PC-3 (cell line): ENCODE results near the gene PTPRN2. TPM values are rescaled to one million over a fixed set of nuclear protein-coding genes. Genes with fewer than 3 reads are reported as not detected.

Source experiments
- ATAC-seq: fragments of 200-7000 bp; cut with Tn5 transposase; 2 replicates; pipeline ENCODE4 v1.9.1; 2020; ENCODE audit warnings: mild to moderate bottlenecking, moderate library complexity
- BruUV-seq: library from RNA; stranded (reverse); fragments of 400-500 nt; replicated peaks from 2 replicates; lab custom pipeline; 2021; lab: Mats Ljungman, UMichigan
- CTCF ChIA-PET: fragments of 300-600 bp; sonication (Branson Sonifier 250); formaldehyde crosslinking; loops from one replicate; lab custom pipeline; 2022; ENCODE audit warnings: antibody characterized with exemption; lab: Charles Lee
- POLR2A ChIA-PET: fragments of 300-600 bp; sonication (Branson Sonifier 250); formaldehyde crosslinking; loops from one replicate; lab custom pipeline; 2022; ENCODE audit warnings: antibody characterized with exemption; ENCODE audit not compliant: unreplicated experiment; lab: Charles Lee
- DNase-seq: peaks from one replicate; pipeline ENCODE4 v3.0.0-alpha.2; 2015
- H2AFZ ChIP-seq: fragments of 300-600 bp; sonication (generic); 2 replicates; pipeline ENCODE4 v1.6.0; 2016; ENCODE audit warnings: antibody characterized with exemption, low read length
- H3F3A ChIP-seq: fragments of 300-600 bp; sonication (generic); one replicate; pipeline ENCODE4 v1.6.0; 2017; ENCODE audit warnings: antibody characterized with exemption, low read length, control low read depth, mild to moderate bottlenecking; ENCODE audit not compliant: unreplicated experiment
- H3K27ac ChIP-seq: fragments of 300-600 bp; sonication (generic); 2 replicates; pipeline ENCODE4 v1.5.1; 2016; ENCODE audit warnings: mild to moderate bottlenecking, low read length
- H3K27me3 ChIP-seq: fragments of 300-600 bp; sonication (generic); 2 replicates; pipeline ENCODE4 v1.6.1; 2016; ENCODE audit warnings: low read length, mixed read lengths
- H3K36me3 ChIP-seq: fragments of 300-600 bp; sonication (generic); 2 replicates; pipeline ENCODE4 v1.6.1; 2016; ENCODE audit warnings: low read depth, mixed run types, low read length, mixed read lengths
- H3K4me1 ChIP-seq: fragments of 300-600 bp; sonication (generic); 2 replicates; pipeline ENCODE4 v1.5.1; 2016; ENCODE audit warnings: low read length; ENCODE audit not compliant: insufficient read depth
- H3K4me2 ChIP-seq: fragments of 300-600 bp; sonication (generic); 2 replicates; pipeline ENCODE4 v1.6.0; 2016; ENCODE audit warnings: low read length
- H3K4me3 ChIP-seq: fragments of 300-600 bp; sonication (generic); 2 replicates; pipeline ENCODE4 v1.5.1; 2016; ENCODE audit warnings: mild to moderate bottlenecking, low read length, mixed read lengths
- H3K79me2 ChIP-seq: fragments of 300-600 bp; sonication (generic); 2 replicates; pipeline ENCODE4 v1.6.1; 2017; ENCODE audit warnings: low read length, mixed read lengths
- H3K9ac ChIP-seq: fragments of 300-600 bp; sonication (generic); 2 replicates; pipeline ENCODE4 v1.6.0; 2016; ENCODE audit warnings: mild to moderate bottlenecking, low read length
- H3K9me2 ChIP-seq: fragments of 300-600 bp; sonication (generic); replicated peaks from 2 replicates; pipeline ENCODE4 v1.6.1; 2016; ENCODE audit warnings: mixed run types, low read length, mixed read lengths
- H3K9me3 ChIP-seq: fragments of 300-600 bp; sonication (generic); 2 replicates; pipeline ENCODE4 v1.6.1; 2016; ENCODE audit warnings: low read length, mixed read lengths
- H4K20me1 ChIP-seq: fragments of 300-600 bp; sonication (generic); 2 replicates; pipeline ENCODE4 v1.6.1; 2016; ENCODE audit warnings: low read length, mixed read lengths
- CTCF ChIP-seq: fragments of 300-600 bp; sonication (generic); conservative IDR thresholded peaks from 2 replicates; pipeline ENCODE4 v1.5.1; 2017; ENCODE audit warnings: antibody characterized with exemption, low read depth, mild to moderate bottlenecking, low read length
- EZH2 ChIP-seq: fragments of 300-600 bp; sonication (generic); IDR thresholded peaks from one replicate; pipeline ENCODE4 v1.6.1; 2017; ENCODE audit warnings: antibody characterized with exemption, mild to moderate bottlenecking, low read length; ENCODE audit not compliant: unreplicated experiment
- EZH2phosphoT487 ChIP-seq: fragments of 300-600 bp; sonication (generic); IDR thresholded peaks from 2 replicates; pipeline ENCODE4 v1.6.1; 2018; ENCODE audit warnings: mild to moderate bottlenecking, antibody characterized with exemption, low read length, borderline replicate concordance
- intact Hi-C: fragments of 100-400 bp; cut with micrococcal nuclease; formaldehyde crosslinking; loops from 2 replicates; pipeline ENCODE4 v1.9.0; 2023
- total RNA-seq: library from RNA; depleted of rRNA; stranded (reverse); fragments of >200 nt; gene quantifications from 2 replicates; pipeline ENCODE4 v1.2.3, GENCODE V29; 2014

The PTPRN2 gene
- total RNA-seq, 1 experiment from 2014 or later = 3.2 TPM

DNA sequence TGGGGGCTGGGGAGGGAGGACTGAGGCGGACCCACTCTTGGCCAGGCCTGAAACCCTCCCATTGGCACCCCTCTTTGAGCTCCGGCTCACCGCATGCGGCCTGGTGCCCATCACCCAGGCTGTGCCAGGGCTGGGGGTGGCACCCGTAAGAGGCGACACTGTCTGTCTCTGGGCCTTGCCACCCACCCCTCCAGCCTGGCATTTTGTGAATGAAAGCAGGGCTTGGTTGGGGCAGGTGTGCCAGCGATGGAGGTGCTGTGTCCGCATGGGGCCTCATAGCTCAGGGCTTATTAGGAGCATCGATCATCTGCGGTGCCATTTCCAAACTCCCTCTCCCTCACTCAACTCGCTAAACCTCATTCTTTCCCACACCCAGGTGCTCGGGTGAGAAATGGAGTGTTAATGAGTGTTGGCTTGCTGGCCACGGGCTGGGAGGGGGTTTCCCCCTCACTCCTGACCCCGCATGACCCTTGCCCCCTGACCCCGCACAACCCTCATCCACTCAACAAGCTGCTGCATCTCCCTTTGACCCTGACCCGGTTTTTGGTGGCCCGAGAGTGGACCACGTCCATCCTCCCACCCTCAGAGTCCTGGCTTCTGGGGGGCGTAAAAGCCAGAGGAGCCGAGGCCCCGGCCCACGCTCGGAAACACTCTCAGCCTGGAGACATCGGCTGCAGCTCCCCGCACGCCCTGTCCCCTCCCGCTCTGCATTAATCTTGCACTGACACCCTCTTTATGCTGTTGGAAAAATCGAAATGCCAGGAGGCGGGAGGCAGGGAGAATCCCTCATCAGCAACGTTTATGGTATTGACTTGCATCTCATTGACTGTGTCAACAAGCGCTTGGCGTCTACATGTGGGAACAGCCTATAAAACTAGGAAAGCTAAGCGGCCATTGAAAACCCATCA is 1089.6 kb downstream of the PTPRN2 start:
- no peaks in the 10 kb centered on the region for H3F3A ChIP-seq
- ChIA-PET CTCF (no interaction called here), POLR2A (no interaction called here)
- no peaks in the 10 kb centered on the region for H3K9me3 ChIP-seq
- no peak overlapping the region for H3K4me3 ChIP-seq
- BruUV-seq = no TSS peak
- ATAC-seq (no peak), DNase-seq (no peak)
- no peaks in the 10 kb centered on the region for H3K4me1 ChIP-seq
- no peak overlapping the region for H3K9ac ChIP-seq
- no peaks in the 10 kb centered on the region for H3K27me3 ChIP-seq
- intact Hi-C loops = no loop called here
- H3K9me2 ChIP-seq = no peaks in the 10 kb centered on the region
- no peak overlapping the region for H2AFZ ChIP-seq
- no peak overlapping the region for H3K4me2 ChIP-seq
- no peaks in the 10 kb centered on the region for H3K36me3 ChIP-seq
- H4K20me1 ChIP-seq = no peaks in the 10 kb centered on the region
- H3K27ac ChIP-seq = no peak overlapping the region
- no peaks in the 10 kb centered on the region for H3K79me2 ChIP-seq
- TF ChIP-seq EZH2phosphoT487 (no peak), CTCF (no peak), EZH2 (no peak)

- Histone ChIP-seq H3K4me3 (no peak overlapping the region), H3K9me3 (no peaks in the 10 kb centered on the region), H3K9me2 (no peaks in the 10 kb centered on the region), H3K9ac (no peak overlapping the region), H3K36me3 (no peaks in the 10 kb centered on the region), H3K4me2 (no peak overlapping the region), H3F3A (no peaks in the 10 kb centered on the region), H4K20me1 (no peaks in the 10 kb centered on the region), H3K79me2 (no peaks in the 10 kb centered on the region), H3K27ac (no peak overlapping the region), H3K4me1 (no peaks in the 10 kb centered on the region; the same call in 1 of the 2 replicates), H3K27me3 (no peaks in the 10 kb centered on the region), H2AFZ (no peak overlapping the region)
- no peak for DNase-seq
- intact Hi-C loops = no loop called here
- ATAC-seq = no peak
- TF ChIP-seq CTCF (no peak), EZH2 (no peak), EZH2phosphoT487 (no peak)
- POLR2A ChIA-PET = no interaction called here
- CTCF ChIA-PET = no interaction called here
- BruUV-seq = no TSS peak
Observed at GRCh38 chr7:157497367-157497743, 1090.3 kb downstream of the PTPRN2 start.
